HCT116 (cell line): Measurements from ENCODE around the gene WWTR1.

Experiments
- CTCF ChIP-seq, 3 experiments: fragments of 200-600 bp in 1 of 3; sonication (generic) in 1 of 3; IDR thresholded peaks in 2 of 3; conservative IDR thresholded peaks in 1 of 3; 2 replicates each; pipeline ENCODE4 v1.5.1; 2012 to 2017; ENCODE audit warnings: low read depth in 2 of 3, low read length in 2 of 3, antibody characterized with exemption in 1 of 3, borderline replicate concordance in 1 of 3, control low read depth in 1 of 3, mild to moderate bottlenecking in 1 of 3, mixed read lengths in 1 of 3, mixed run types in 1 of 3, moderate library complexity in 1 of 3; ENCODE audit not compliant: insufficient read depth in 1 of 3
- ELF1 ChIP-seq: IDR thresholded peaks from 2 replicates; pipeline ENCODE4 v1.6.1; 2012; ENCODE audit warnings: low read depth, borderline replicate concordance
- EZH2 ChIP-seq: fragments of 200-600 bp; sonication (generic); IDR thresholded peaks from 2 replicates; pipeline ENCODE4 v1.6.1; 2017; ENCODE audit warnings: antibody characterized with exemption, mixed run types
- EZH2phosphoT487 ChIP-seq: fragments of 200-600 bp; IDR thresholded peaks from 2 replicates; pipeline ENCODE4 v1.6.1; 2018; ENCODE audit warnings: antibody characterized with exemption, borderline replicate concordance
- JUND ChIP-seq: IDR thresholded peaks from 2 replicates; pipeline ENCODE4 v1.6.1; 2012
- MAX ChIP-seq: IDR thresholded peaks from 2 replicates; pipeline ENCODE4 v1.6.1; 2012
- POLR2A ChIP-seq: IDR thresholded peaks from 2 replicates; pipeline ENCODE4 v1.7.0; 2011; ENCODE audit warnings: borderline replicate concordance; ENCODE audit not compliant: insufficient read depth, insufficient read length; ENCODE audit errors: extremely low read depth
- POLR2AphosphoS5 ChIP-seq: IDR thresholded peaks from 2 replicates; pipeline ENCODE4 v1.6.1; 2011; ENCODE audit warnings: mild to moderate bottlenecking, low read depth, low read length, moderate library complexity
- SP1 ChIP-seq: IDR thresholded peaks from 2 replicates; pipeline ENCODE4 v1.6.1; 2012; ENCODE audit warnings: low read depth
- TCF7L2 ChIP-seq: IDR thresholded peaks from 2 replicates; pipeline ENCODE4 v1.7.0; 2011; ENCODE audit warnings: borderline replicate concordance, inconsistent platforms; ENCODE audit not compliant: insufficient read depth, insufficient read length; ENCODE audit errors: extremely low read depth
- YY1 ChIP-seq: IDR thresholded peaks from 2 replicates; pipeline ENCODE4 v1.6.1; 2011; ENCODE audit warnings: low read length, low read depth, moderate library complexity, mild to moderate bottlenecking; ENCODE audit not compliant: insufficient replicate concordance; ENCODE audit errors: extremely low read depth

- TF ChIP-seq POLR2A (no peak), CTCF (IDR thresholded peaks at IDR 0.05 in 2 of 3, conservative IDR thresholded peaks at IDR 0.05 in 1 of 3; ENCODE audit: borderline replicate concordance in 1 of 3, insufficient read depth in 1 of 3, low read depth in 2 of 3, low read length in 2 of 3) (no peak), YY1 (no peak), POLR2AphosphoS5 (no peak), JUND (no peak), EZH2 (no peak), SP1 (no peak), TCF7L2 (no peak), EZH2phosphoT487 (no peak), MAX (no peak), ELF1 (no peak)
These were observed 22.4 kb downstream of the WWTR1 start for GRCh38 chr3:149635396-149635795.
